Measurements from ENCODE around the gene LAMA2. TPM values are rescaled to one million over a fixed set of nuclear protein-coding genes. Genes with fewer than 3 reads are reported as not detected.

LAMA2 gene
- total and polyA plus RNA-seq, 4 donors = 5.2 to 105 (median 45.9) TPM

GRCh38 chr6:129507846-129508245, 624.9 kb downstream of the LAMA2 start:
- DNase-seq (no peak), ATAC-seq (ENCODE audit: insufficient read depth, low FRiP score) (no peak)
- H3K36me3 ChIP-seq (ENCODE audit: control insufficient read depth in 4 of 4, insufficient read depth in 4 of 4, low read length in 4 of 4) = peaks cover 0 to 22% (median 3%) of the 10 kb centered on the region in 4 donors
- WGBS, 2 donors = 64 to 79% methylated on average over 1 of the region's 1 CpG
- no peaks in the 10 kb centered on the region for H3K9me3 ChIP-seq (ENCODE audit: control insufficient read depth in 4 of 4, insufficient read depth in 3 of 4, low read length in 3 of 4)
- TF ChIP-seq CTCF (IDR thresholded peaks at IDR 0.05; ENCODE audit: control extremely low read depth, extremely low read depth) = no peak
- H3K9ac ChIP-seq (ENCODE audit: insufficient read depth in 1 of 2, low read length in 2 of 2) = no peak overlapping the region
- no peak overlapping the region for H3K4me3 ChIP-seq
- peaks cover 0 to 11% (median 0%) of the 10 kb centered on the region in 5 donors for H3K4me1 ChIP-seq (ENCODE audit: control insufficient read depth in 5 of 5, insufficient read depth in 5 of 5, low read length in 5 of 5)
- H3K27me3 ChIP-seq (ENCODE audit: control insufficient read depth in 3 of 3, insufficient read depth in 3 of 3, low read length in 2 of 3) = no peaks in the 10 kb centered on the region
- H3K27ac ChIP-seq (ENCODE audit: low read depth in 1 of 2, low read length in 1 of 2) = no peak overlapping the region

GRCh38 chr6:129508477-129509145, 625.7 kb downstream of the LAMA2 start:
- WGBS, 2 donors = 63 to 67% methylated on average over 4 of the region's 4 CpGs
- H3K27ac ChIP-seq (ENCODE audit: low read depth in 1 of 2, low read length in 1 of 2) = no peak overlapping the region
- H3K4me1 ChIP-seq (ENCODE audit: control insufficient read depth in 5 of 5, insufficient read depth in 5 of 5, low read length in 5 of 5) = peaks cover 0 to 4% (median 0%) of the 10 kb centered on the region in 5 donors
- H3K27me3 ChIP-seq (ENCODE audit: control insufficient read depth in 3 of 3, insufficient read depth in 3 of 3, low read length in 2 of 3) = no peaks in the 10 kb centered on the region
- no peaks in the 10 kb centered on the region for H3K9me3 ChIP-seq (ENCODE audit: control insufficient read depth in 4 of 4, insufficient read depth in 3 of 4, low read length in 3 of 4)
- DNase-seq (no peak), ATAC-seq (ENCODE audit: insufficient read depth, low FRiP score) (no peak)
- no peak for TF ChIP-seq CTCF (IDR thresholded peaks at IDR 0.05; ENCODE audit: control extremely low read depth, extremely low read depth)
- H3K4me3 ChIP-seq = no peak overlapping the region
- H3K9ac ChIP-seq (ENCODE audit: insufficient read depth in 1 of 2, low read length in 2 of 2) = no peak overlapping the region
- H3K36me3 ChIP-seq (ENCODE audit: control insufficient read depth in 4 of 4, insufficient read depth in 4 of 4, low read length in 4 of 4) = peaks cover 0 to 15% (median 2%) of the 10 kb centered on the region in 4 donors

GRCh38 chr6:129510950-129511349, 628.0 kb downstream of the LAMA2 start:
- H3K4me3 ChIP-seq = no peak overlapping the region
- no peak overlapping the region for H3K27ac ChIP-seq (ENCODE audit: low read depth in 1 of 2, low read length in 1 of 2)
- 55 to 71% methylated on average over 2 of the region's 2 CpGs for WGBS, 2 donors
- H3K9ac ChIP-seq (ENCODE audit: insufficient read depth in 1 of 2, low read length in 2 of 2) = no peak overlapping the region
- no peak for ATAC-seq (ENCODE audit: insufficient read depth, low FRiP score)
- TF ChIP-seq CTCF (IDR thresholded peaks at IDR 0.05; ENCODE audit: control extremely low read depth, extremely low read depth) = no peak
- peaks cover 0 to 2% (median 0%) of the 10 kb centered on the region in 5 donors for H3K4me1 ChIP-seq (ENCODE audit: control insufficient read depth in 5 of 5, insufficient read depth in 5 of 5, low read length in 5 of 5)
- no peak for DNase-seq
- peaks cover 0 to 15% (median 4%) of the 10 kb centered on the region in 4 donors for H3K36me3 ChIP-seq (ENCODE audit: control insufficient read depth in 4 of 4, insufficient read depth in 4 of 4, low read length in 4 of 4)
- H3K9me3 ChIP-seq (ENCODE audit: control insufficient read depth in 4 of 4, insufficient read depth in 3 of 4, low read length in 3 of 4) = no peaks in the 10 kb centered on the region
- H3K27me3 ChIP-seq (ENCODE audit: control insufficient read depth in 3 of 3, insufficient read depth in 3 of 3, low read length in 2 of 3) = no peaks in the 10 kb centered on the region
